Endothelial cell of umbilical vein (primary cell): Measurements from ENCODE around the gene MAGIX. TPM values are rescaled to one million over a fixed set of nuclear protein-coding genes. Genes with fewer than 3 reads are reported as not detected.

ENCODE experiments used
- BruUV-seq: library from RNA; stranded (reverse); fragments of 400-500 nt; replicated peaks from 2 replicates; lab custom pipeline; 2021; lab: Mats Ljungman, UMichigan
- CTCF ChIA-PET: fragments of 300-600, 350-600 bp; sonication (Branson Sonifier 250); formaldehyde crosslinking; loops from one replicate; lab custom pipeline; 2021; ENCODE audit warnings: antibody characterized with exemption, inconsistent platforms; lab: Charles Lee
- POLR2A ChIA-PET: fragments of 300-600, 350-600 bp; sonication (Branson Sonifier 250); formaldehyde crosslinking; loops from one replicate; lab custom pipeline; 2021; ENCODE audit warnings: antibody characterized with exemption, inconsistent platforms; lab: Charles Lee
- DNase-seq: peaks from one replicate; pipeline ENCODE4 v3.0.0-alpha.2; 2011; ENCODE audit warnings: low read depth, low spot score
- FAIRE-seq: peaks from 2 replicates; lab custom pipeline; 2011; peaks lifted over from hg19 to GRCh38; lab: Jason Lieb, UNC
- H2AFZ ChIP-seq: 2 replicates; pipeline ENCODE4 v1.6.0; 2012; ENCODE audit warnings: low read depth, low read length, control low read depth, inconsistent platforms
- H3K27ac ChIP-seq: 2 replicates; pipeline ENCODE4 v1.5.1; 2011; ENCODE audit warnings: low read depth, mild to moderate bottlenecking, control low read depth, low read length, moderate library complexity; ENCODE audit not compliant: insufficient read depth
- H3K27me3 ChIP-seq, 2 experiments: 2 replicates each; pipeline versions ENCODE4 v1.6.0 to v1.6.1; 2011; ENCODE audit warnings: low read length in 2 of 2, mixed read lengths in 1 of 2; ENCODE audit not compliant: control insufficient read depth in 2 of 2, insufficient read depth in 2 of 2
- H3K36me3 ChIP-seq, 2 experiments: 2 replicates in 1 of 2; 3 replicates in 1 of 2; pipeline ENCODE4 v1.5.1; 2011; ENCODE audit warnings: low read length in 2 of 2, mild to moderate bottlenecking in 1 of 2, moderate library complexity in 1 of 2; ENCODE audit not compliant: control insufficient read depth in 2 of 2, insufficient read depth in 2 of 2; ENCODE audit errors: extremely low read depth in 1 of 2
- H3K4me1 ChIP-seq: 3 replicates; pipeline ENCODE4 v1.5.1; 2011; ENCODE audit warnings: mild to moderate bottlenecking, low read length; ENCODE audit not compliant: control insufficient read depth, insufficient read depth; ENCODE audit errors: extremely low read depth
- H3K4me2 ChIP-seq: 2 replicates; pipeline ENCODE4 v1.6.1; 2011; ENCODE audit warnings: low read length, control low read depth, mixed read lengths; ENCODE audit not compliant: insufficient read depth
- H3K4me3 ChIP-seq, 3 experiments: fragments of 200-600 bp in 1 of 3; sonication (generic), shearing (Covaris generic) in 1 of 3; replicated peaks in 1 of 3; 2 replicates each; pipeline ENCODE4 v1.5.1; 2011 to 2016; ENCODE audit warnings: control low read depth in 3 of 3, low read length in 3 of 3, mild to moderate bottlenecking in 2 of 3, inconsistent platforms in 1 of 3, low read depth in 1 of 3, moderate library complexity in 1 of 3; ENCODE audit not compliant: insufficient read depth in 1 of 3
- H3K79me2 ChIP-seq: 2 replicates; pipeline ENCODE4 v1.6.0; 2012; ENCODE audit warnings: low read length, inconsistent platforms; ENCODE audit not compliant: control insufficient read depth, insufficient read depth
- H3K9ac ChIP-seq: replicated peaks from 2 replicates; pipeline ENCODE3; 2011; ENCODE audit warnings: low read length, control low read depth; ENCODE audit not compliant: insufficient read depth; ENCODE audit errors: extremely low read depth
- H3K9me1 ChIP-seq: replicated peaks from 3 replicates; pipeline ENCODE4 v1.6.0; 2011; ENCODE audit warnings: mild to moderate bottlenecking, low read length; ENCODE audit not compliant: control insufficient read depth, insufficient read depth; ENCODE audit errors: extremely low read depth
- H3K9me3 ChIP-seq: replicated peaks from 2 replicates; pipeline ENCODE4 v1.5.1; 2012; ENCODE audit warnings: low read length, inconsistent platforms; ENCODE audit not compliant: control insufficient read depth, insufficient read depth
- H4K20me1 ChIP-seq: replicated peaks from 2 replicates; pipeline ENCODE3; 2011; ENCODE audit warnings: mild to moderate bottlenecking, low read length; ENCODE audit not compliant: control insufficient read depth, insufficient read depth; ENCODE audit errors: extremely low read depth
- EZH2 ChIP-seq: IDR thresholded peaks from 2 replicates; pipeline ENCODE4 v1.6.1; 2012; ENCODE audit warnings: borderline replicate concordance, low read depth, mild to moderate bottlenecking, moderate library complexity, low read length, inconsistent platforms; ENCODE audit not compliant: severe bottlenecking
- FOS ChIP-seq: IDR thresholded peaks from 2 replicates; pipeline ENCODE4 v1.6.1; 2011; ENCODE audit warnings: mild to moderate bottlenecking, low read length, moderate library complexity, borderline replicate concordance; ENCODE audit not compliant: insufficient read depth
- GATA2 ChIP-seq: IDR thresholded peaks from 2 replicates; pipeline ENCODE4 v1.7.0; 2011; ENCODE audit warnings: low read depth, mild to moderate bottlenecking, moderate library complexity, mixed read lengths, low read length; ENCODE audit not compliant: insufficient read length, insufficient read depth
- JUN ChIP-seq: IDR thresholded peaks from 2 replicates; pipeline ENCODE4 v1.6.1; 2011; ENCODE audit warnings: borderline replicate concordance, low read depth; ENCODE audit not compliant: insufficient read length, insufficient read depth
- POLR2A ChIP-seq: IDR thresholded peaks from 2 replicates; pipeline ENCODE4 v1.6.1; 2012; ENCODE audit warnings: low read depth, mild to moderate bottlenecking, control low read depth, low read length
- POLR2AphosphoS5 ChIP-seq: IDR thresholded peaks from 2 replicates; pipeline ENCODE4 v1.6.1; 2012; ENCODE audit warnings: low read depth, mild to moderate bottlenecking, control low read depth, low read length, moderate library complexity; ENCODE audit not compliant: insufficient read depth
- dilution Hi-C: fragments of 300-500 bp; cut with MboI; formaldehyde crosslinking; loops from one replicate; pipeline ENCODE4 v1.15.0; 2019; ENCODE audit warnings: low sequenced_read_pairs; ENCODE audit not compliant: extremely low pct_ligation_motif_present
- intact Hi-C: fragments of 100-400 bp; cut with micrococcal nuclease; formaldehyde crosslinking; loops from one replicate; pipeline ENCODE4 v1.10.0; 2022
- polyA plus RNA-seq, 4 experiments: library from polyadenylated mRNA; depleted of rRNA in 3 of 4; stranded (reverse) in 3 of 4; unstranded in 1 of 4; fragments of >200 nt; gene quantifications; 2 replicates each; pipeline versions ENCODE4 v1.2.1 to v1.2.3, GENCODE V29; 2011 to 2012; ENCODE audit warnings: missing spikeins in 1 of 4
- total RNA-seq: library from RNA; stranded (reverse); gene quantifications from 2 replicates; pipeline ENCODE4 v1.2.3, GENCODE V29; 2021
- TF ChIP-seq, protein P1 (sequence below), 2 donors: IDR thresholded peaks; 1 replicate in 1 of 2; 2 replicates in 1 of 2; pipeline ENCODE4 v1.5.1; 2011; ENCODE audit warnings: low read length in 2 of 2, mild to moderate bottlenecking in 2 of 2, moderate library complexity in 2 of 2, control low read depth in 1 of 2, inconsistent platforms in 1 of 2, low read depth in 1 of 2; ENCODE audit not compliant: insufficient read depth in 1 of 2; ENCODE audit errors: extremely low read depth in 1 of 2

MAGIX gene
- total and polyA plus RNA-seq, 2 donors (not counting 3 experiments of a cell fraction or from before 2014, with no cell fraction given) = 0.77 to 0.88 TPM

DNA sequence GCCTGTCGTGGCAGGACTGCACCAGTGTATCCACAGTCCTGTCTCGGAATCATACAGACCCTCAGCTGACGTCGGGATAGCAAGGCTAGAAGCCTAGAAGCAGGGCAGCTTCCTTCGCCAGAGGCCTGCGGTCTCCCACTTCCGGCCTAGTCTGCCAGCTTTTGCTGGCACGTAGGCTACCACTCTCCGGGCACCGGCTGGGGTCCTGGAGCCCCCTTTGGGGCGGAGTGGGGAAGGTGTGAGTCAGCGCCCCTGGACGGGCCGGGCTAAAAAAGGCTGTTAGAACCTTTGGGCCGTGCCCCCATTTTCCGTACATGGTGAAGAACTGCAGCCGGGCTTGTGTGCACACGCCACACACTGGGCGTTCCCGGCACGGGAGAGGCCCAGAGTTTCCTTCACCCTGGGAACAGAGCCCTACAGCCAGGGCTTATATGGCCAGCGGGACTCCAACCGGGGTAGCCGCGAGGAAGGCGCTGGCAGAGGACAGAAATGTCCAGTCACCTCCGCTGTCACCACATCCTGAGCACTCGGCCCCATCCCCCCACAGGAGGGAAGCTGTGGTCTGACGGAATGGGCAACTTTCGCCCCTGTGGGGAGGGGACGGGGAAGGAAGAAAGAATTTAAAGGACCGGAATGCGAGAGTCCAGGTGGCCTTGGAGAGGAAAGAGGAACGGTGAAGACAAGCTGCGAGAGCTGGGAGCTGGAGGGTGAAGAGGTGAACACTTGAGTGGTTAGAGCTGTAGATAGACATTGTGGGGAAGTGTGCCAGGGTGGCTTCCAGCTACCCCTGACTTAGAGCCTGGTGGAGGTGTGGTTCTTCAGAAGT is 4.6 kb downstream of the MAGIX start:
- dilution Hi-C loops = no loop called here
- peak overlapping the region; percentile 60 for H2AFZ ChIP-seq
- peak overlapping the region; percentile 72 for H3K9ac ChIP-seq
- POLR2A ChIA-PET = interaction anchor here (1.9 kb wide), 1 partner anchor 24 kb away, joined by 7 read pairs; no protein-coding TSS in a partner anchor
- no peaks in the 10 kb centered on the region for H4K20me1 ChIP-seq
- H3K27ac ChIP-seq = peak overlapping the region; percentile 89
- H3K9me3 ChIP-seq = no peaks in the 10 kb centered on the region
- H3K27me3 ChIP-seq = no peaks in the 10 kb centered on the region
- CTCF ChIA-PET = interaction anchor here (1.0 to 3.6 kb wide), 4 partner anchors 9 to 17 kb away, joined by 3 to 16 read pairs (median 4); no protein-coding TSS in a partner anchor
- H3K79me2 ChIP-seq = peaks cover 2% of the 10 kb centered on the region
- peak; percentile 99 for FAIRE-seq
- DNase-seq = peak; percentile 58
- no peaks in the 10 kb centered on the region for H3K36me3 ChIP-seq
- TSS peak; percentile 10 for BruUV-seq
- peak overlapping the region; percentile 43 for H3K4me2 ChIP-seq
- peak overlapping the region; percentile 7 to 40 (median 29) for H3K4me3 ChIP-seq
- no peaks in the 10 kb centered on the region for H3K9me1 ChIP-seq
- peak; percentile 57 for TF ChIP-seq FOS
- no peak for TF ChIP-seq JUN
- TF ChIP-seq POLR2AphosphoS5 = peak; percentile 10
- no peak for TF ChIP-seq EZH2
- intact Hi-C loops = loop anchor here (1.0 to 2.0 kb wide), 2 partner anchors 24 to 88 kb away; partner anchors contain the start of gene WDR45
- peaks cover 21% of the 10 kb centered on the region for H3K4me1 ChIP-seq

DNA sequence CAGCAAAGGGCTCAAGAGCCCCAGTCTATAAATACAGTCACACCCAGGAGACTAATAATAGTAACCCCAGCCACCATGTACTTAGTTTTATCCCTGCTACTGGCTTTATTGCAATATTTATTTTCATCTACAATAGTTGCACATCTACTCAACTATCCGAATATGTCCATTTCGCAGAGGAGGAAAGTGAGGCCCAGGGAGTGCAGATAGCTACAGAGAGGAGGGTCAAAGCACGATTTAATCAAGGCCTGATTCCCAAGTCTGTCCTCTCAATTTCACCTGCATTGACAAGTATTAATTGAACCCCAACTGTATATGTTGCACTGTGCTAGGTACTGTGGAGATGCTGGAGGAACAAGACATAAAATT is 5.2 kb downstream of the MAGIX start:
- Histone ChIP-seq H3K27me3 (no peaks in the 10 kb centered on the region), H3K79me2 (peaks cover 8% of the 10 kb centered on the region), H2AFZ (no peak overlapping the region), H3K27ac (peak overlapping the region; percentile 89), H3K36me3 (no peaks in the 10 kb centered on the region), H3K9me3 (no peaks in the 10 kb centered on the region), H3K9me1 (no peaks in the 10 kb centered on the region), H4K20me1 (no peaks in the 10 kb centered on the region), H3K9ac (peak overlapping the region; percentile 72), H3K4me1 (peaks cover 23% of the 10 kb centered on the region), H3K4me3 (peak overlapping the region in 1 of 3 experiments; percentile 40), H3K4me2 (peak overlapping the region; percentile 43)
- TSS peak; percentile 10 for BruUV-seq
- FAIRE-seq (no peak), DNase-seq (no peak)
- CTCF ChIA-PET = interaction anchor here (1.0 to 3.6 kb wide), 2 partner anchors 9 to 12 kb away, joined by 3 to 16 read pairs; no protein-coding TSS in a partner anchor
- POLR2A ChIA-PET = interaction anchor here (1.9 kb wide), 1 partner anchor 23 kb away, joined by 7 read pairs; no protein-coding TSS in a partner anchor
- TF ChIP-seq POLR2A (no peak), POLR2AphosphoS5 (no peak), GATA2 (no peak)
- TF ChIP-seq, protein P1, sequence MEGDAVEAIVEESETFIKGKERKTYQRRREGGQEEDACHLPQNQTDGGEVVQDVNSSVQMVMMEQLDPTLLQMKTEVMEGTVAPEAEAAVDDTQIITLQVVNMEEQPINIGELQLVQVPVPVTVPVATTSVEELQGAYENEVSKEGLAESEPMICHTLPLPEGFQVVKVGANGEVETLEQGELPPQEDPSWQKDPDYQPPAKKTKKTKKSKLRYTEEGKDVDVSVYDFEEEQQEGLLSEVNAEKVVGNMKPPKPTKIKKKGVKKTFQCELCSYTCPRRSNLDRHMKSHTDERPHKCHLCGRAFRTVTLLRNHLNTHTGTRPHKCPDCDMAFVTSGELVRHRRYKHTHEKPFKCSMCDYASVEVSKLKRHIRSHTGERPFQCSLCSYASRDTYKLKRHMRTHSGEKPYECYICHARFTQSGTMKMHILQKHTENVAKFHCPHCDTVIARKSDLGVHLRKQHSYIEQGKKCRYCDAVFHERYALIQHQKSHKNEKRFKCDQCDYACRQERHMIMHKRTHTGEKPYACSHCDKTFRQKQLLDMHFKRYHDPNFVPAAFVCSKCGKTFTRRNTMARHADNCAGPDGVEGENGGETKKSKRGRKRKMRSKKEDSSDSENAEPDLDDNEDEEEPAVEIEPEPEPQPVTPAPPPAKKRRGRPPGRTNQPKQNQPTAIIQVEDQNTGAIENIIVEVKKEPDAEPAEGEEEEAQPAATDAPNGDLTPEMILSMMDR (IDR thresholded peaks at IDR 0.05; ENCODE audit: extremely low read depth in 1 of 2, insufficient read depth in 1 of 2, low read depth in 1 of 2, low read length in 2 of 2) = no peak
- dilution Hi-C loops (no loop called here), intact Hi-C loops (loop anchor here (1.0 to 2.0 kb wide), 2 partner anchors 24 to 89 kb away; partner anchors contain the start of gene WDR45)
